ENCODE measurements around the gene SSTR5. TPM values are rescaled to one million over a fixed set of nuclear protein-coding genes. Genes with fewer than 3 reads are reported as not detected.

Gene SSTR5
- total RNA-seq, 1 donor from 2014 or later = 22.6 TPM

DNA sequence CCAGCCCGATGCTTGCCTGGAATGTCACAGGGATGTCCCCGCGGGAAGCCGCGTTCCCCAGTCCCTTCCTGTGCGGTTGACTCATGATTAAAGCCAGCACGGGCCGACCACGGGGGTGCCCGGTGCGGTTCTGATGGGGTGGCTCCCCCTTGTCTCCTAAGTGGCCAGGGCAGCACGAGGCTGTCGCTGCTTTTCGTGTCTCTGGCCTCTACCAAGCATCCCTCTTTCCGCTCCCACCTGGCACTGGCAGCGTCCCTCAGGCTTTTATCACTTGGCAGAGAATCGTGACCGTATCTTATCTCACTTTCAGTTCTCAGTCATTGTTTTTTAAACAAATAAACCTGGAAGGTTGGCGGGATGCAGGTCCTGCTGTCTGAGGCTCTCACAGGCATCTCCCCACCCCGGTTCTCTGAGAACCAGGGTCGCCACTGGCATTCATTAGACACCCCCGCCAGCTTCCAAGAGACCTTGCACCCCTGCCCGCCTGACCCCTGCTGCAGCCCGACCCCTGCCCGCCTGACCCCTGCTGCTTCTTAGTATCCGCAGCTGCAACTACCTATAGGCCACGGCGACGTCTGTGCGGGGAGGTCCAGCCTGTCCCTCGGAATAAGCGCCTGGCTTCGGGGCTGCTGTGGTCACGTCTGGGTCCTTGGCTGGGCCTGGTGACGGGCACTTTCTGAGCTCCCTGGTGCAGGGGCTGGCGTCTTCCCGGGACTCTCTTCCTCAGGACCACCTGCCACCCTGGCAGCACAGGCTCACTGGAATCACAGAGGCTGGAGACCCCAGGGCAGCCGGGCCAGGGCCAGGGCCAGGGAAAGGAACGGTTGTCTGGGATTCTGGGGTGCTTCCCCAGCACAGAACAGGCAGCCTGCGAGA, 16.0 kb downstream of the SSTR5 start:
- Histone ChIP-seq H3K4me3 (peak overlapping the region; percentile 64), H3K27ac (replicated peaks) (peak overlapping the region; percentile 95), H3K27me3 (ENCODE audit: low read depth) (peaks cover 74% of the 10 kb centered on the region), H3K4me1 (peaks cover 37% of the 10 kb centered on the region), H3K9me3 (replicated peaks) (peaks cover 24% of the 10 kb centered on the region), H3K36me3 (no peaks in the 10 kb centered on the region)
- TF ChIP-seq, protein P1, sequence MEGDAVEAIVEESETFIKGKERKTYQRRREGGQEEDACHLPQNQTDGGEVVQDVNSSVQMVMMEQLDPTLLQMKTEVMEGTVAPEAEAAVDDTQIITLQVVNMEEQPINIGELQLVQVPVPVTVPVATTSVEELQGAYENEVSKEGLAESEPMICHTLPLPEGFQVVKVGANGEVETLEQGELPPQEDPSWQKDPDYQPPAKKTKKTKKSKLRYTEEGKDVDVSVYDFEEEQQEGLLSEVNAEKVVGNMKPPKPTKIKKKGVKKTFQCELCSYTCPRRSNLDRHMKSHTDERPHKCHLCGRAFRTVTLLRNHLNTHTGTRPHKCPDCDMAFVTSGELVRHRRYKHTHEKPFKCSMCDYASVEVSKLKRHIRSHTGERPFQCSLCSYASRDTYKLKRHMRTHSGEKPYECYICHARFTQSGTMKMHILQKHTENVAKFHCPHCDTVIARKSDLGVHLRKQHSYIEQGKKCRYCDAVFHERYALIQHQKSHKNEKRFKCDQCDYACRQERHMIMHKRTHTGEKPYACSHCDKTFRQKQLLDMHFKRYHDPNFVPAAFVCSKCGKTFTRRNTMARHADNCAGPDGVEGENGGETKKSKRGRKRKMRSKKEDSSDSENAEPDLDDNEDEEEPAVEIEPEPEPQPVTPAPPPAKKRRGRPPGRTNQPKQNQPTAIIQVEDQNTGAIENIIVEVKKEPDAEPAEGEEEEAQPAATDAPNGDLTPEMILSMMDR (IDR thresholded peaks at IDR 0.05; ENCODE audit: borderline replicate concordance) = no peak
- intact Hi-C loops (cut with micrococcal nuclease) = no loop called here
- DNase-seq = no peak

DNA sequence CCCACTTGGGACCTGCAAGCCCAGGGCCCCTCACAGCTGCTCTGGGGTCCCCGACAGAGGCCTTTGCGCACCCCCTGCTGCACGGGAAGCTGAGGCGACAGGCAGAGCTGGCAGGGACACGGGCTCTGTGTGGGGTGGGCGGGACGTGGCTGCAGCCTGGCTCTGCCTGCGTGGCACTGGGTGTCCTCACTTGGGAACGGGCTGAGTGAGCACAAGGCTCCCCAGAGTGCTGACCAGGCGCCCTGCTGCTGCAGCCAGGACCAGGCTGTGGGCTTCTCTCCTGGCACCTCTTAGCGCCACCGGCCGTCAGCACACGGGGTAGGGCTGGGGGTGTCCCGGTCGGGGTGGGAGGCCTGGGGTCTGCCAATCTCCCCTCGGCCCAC, 16.9 kb downstream of the SSTR5 start:
- Histone ChIP-seq H3K27me3 (ENCODE audit: low read depth) (peaks cover 65% of the 10 kb centered on the region), H3K27ac (replicated peaks) (peak overlapping the region; percentile 95), H3K4me3 (peak overlapping the region; percentile 64), H3K36me3 (no peaks in the 10 kb centered on the region), H3K9me3 (replicated peaks) (peaks cover 15% of the 10 kb centered on the region), H3K4me1 (peaks cover 37% of the 10 kb centered on the region)
- peak; percentile 59 for DNase-seq
- TF ChIP-seq, protein P1 (IDR thresholded peaks at IDR 0.05; ENCODE audit: borderline replicate concordance) = no peak
- intact Hi-C loops (cut with micrococcal nuclease) = no loop called here

DNA sequence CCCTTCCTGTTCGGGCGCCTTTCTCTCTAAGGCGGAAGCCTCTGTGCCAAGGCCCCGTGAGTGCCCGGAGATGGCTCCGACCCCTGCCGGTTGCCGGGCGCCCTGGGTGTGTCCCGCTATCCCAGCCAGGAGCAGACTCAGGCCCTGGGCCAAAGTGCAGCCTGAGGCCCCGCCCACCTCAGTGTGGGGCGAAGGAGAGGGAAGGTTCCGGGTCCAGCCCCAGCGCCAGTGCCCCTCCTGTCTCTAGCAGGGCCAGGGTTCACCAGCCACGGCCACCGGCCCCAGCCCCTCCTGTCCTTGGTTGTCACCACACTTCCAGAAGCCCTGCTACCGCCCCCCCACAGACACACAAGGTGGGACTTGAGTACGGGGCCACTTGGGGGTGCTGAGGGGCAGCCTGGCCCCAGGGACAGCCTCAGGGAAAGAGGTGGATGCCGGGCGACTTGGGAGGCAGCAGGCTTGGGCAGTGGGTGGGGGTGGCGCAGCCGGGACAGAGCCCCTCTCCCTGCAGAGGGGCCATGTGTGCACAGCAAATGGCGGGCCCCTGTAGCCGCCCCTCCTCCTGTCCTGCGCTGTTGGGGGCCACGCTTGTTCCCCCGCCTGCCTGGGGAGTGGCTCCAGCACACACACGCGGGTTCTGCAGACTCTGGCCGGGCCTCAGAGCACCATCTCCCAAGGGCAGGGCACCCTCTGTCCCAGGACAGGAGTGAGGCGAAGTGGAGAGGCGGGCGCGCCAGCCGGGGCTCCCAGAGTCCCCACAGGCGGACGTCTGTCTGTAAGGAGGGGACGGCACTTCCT, 17.5 kb downstream of the SSTR5 start:
- Histone ChIP-seq H3K4me3 (peak overlapping the region; percentile 64), H3K36me3 (no peaks in the 10 kb centered on the region), H3K27ac (replicated peaks) (peak overlapping the region; percentile 95), H3K27me3 (ENCODE audit: low read depth) (peaks cover 63% of the 10 kb centered on the region), H3K9me3 (replicated peaks) (peaks cover 9% of the 10 kb centered on the region), H3K4me1 (peaks cover 37% of the 10 kb centered on the region)
- TF ChIP-seq, protein P1 (IDR thresholded peaks at IDR 0.05; ENCODE audit: borderline replicate concordance) = peak; percentile 43
- DNase-seq = peak; percentile 82
- intact Hi-C loops (cut with micrococcal nuclease) = no loop called here

DNA sequence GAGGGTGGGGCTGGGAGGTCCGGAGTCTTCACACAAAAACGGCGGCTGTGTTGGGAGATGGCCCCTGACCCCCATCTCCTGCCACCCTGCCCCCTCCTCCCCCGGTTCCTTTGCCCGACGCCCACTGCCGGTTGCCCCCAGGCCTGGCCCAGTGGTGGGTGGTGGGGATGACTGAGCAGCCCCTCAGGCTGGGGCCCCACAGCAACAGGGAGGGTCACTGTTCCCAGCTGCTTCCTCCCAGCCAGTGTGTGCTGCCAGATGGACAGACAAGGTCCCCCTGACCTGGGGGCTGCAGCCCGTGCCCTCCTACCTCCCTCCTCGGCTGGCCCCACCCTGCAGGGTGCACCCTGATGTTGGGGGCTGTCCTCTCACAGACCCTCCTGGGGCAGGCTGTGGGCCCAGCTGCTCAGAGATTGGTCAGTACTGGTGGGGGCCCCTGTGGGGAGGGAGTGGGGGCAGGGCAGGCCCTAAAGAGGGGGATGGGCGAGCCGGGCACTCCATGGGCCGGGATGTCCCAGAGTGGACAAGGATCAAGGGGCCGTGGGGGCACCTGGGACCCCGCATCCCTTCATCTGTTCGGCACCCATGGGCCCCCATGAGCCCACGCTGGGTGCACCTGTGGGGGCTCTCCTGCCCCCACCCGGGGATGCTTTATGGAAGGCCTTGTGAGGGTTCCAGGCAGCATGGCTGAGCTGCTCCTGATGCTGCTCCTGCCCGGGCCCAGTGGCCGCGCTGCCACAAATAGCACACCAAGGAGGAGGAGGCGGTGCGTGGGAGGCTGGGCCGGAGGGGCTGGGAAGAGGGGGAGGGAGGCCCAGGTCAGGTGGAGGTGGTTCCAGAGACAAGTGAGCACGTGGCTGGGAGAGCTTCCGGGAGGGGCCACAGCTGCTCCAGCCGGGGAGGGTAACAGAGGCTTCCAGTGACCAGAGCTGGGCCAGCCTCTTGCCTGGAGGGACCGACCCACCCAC, 18.4 kb downstream of the SSTR5 start:
- peaks cover 60% of the 10 kb centered on the region for H3K27me3 ChIP-seq (ENCODE audit: low read depth)
- H3K9me3 ChIP-seq (replicated peaks) = no peaks in the 10 kb centered on the region
- peaks cover 37% of the 10 kb centered on the region for H3K4me1 ChIP-seq
- DNase-seq = peak; percentile 73
- no peaks in the 10 kb centered on the region for H3K36me3 ChIP-seq
- TF ChIP-seq, protein P1 (IDR thresholded peaks at IDR 0.05; ENCODE audit: borderline replicate concordance) = no peak
- peak overlapping the region; percentile 64 for H3K4me3 ChIP-seq
- intact Hi-C loops (cut with micrococcal nuclease) = no loop called here
- H3K27ac ChIP-seq (replicated peaks) = peak overlapping the region; percentile 95

Measured in left ventricle myocardium inferior (tissue), 1 donor.